Measurements from ENCODE around the gene PRMT1. TPM values are rescaled to one million over a fixed set of nuclear protein-coding genes. Genes with fewer than 3 reads are reported as not detected.

PRMT1 gene
- total and polyA plus RNA-seq, 2 of the 13 experiments (the other 11 are each of a cell fraction or from before 2014, with no cell fraction given), result 324 to 374 TPM

GRCh38 chr19:49672131-49672919, 4.7 kb upstream of the PRMT1 start (continued):
- TF ChIP-seq, protein P1, sequence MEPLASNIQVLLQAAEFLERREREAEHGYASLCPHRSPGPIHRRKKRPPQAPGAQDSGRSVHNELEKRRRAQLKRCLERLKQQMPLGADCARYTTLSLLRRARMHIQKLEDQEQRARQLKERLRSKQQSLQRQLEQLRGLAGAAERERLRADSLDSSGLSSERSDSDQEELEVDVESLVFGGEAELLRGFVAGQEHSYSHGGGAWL (CRISPR knock-in tag; IDR thresholded peaks at IDR 0.05), result no peak
- TF ChIP-seq, protein P2, sequence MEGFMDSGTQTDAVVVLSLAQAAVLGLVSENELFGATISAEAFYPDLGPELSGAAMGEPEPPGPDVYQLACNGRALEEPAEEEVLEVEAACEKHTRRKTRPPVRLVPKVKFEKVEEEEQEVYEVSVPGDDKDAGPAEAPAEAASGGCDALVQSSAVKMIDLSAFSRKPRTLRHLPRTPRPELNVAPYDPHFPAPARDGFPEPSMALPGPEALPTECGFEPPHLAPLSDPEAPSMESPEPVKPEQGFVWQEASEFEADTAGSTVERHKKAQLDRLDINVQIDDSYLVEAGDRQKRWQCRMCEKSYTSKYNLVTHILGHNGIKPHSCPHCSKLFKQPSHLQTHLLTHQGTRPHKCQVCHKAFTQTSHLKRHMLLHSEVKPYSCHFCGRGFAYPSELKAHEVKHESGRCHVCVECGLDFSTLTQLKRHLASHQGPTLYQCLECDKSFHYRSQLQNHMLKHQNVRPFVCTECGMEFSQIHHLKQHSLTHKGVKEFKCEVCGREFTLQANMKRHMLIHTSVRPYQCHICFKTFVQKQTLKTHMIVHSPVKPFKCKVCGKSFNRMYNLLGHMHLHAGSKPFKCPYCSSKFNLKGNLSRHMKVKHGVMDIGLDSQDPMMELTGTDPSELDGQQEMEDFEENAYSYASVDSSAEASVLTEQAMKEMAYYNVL (CRISPR knock-in tag; IDR thresholded peaks at IDR 0.05; ENCODE audit: borderline replicate concordance), result peak; percentile 90
- TF ChIP-seq CHD4 (IDR thresholded peaks at IDR 0.05; ENCODE audit: borderline replicate concordance, low read length) (no peak), POLR2AphosphoS2 (IDR thresholded peaks at IDR 0.05; ENCODE audit: low read depth, low read length) (no peak), THAP8 (CRISPR knock-in tag; IDR thresholded peaks at IDR 0.05; ENCODE audit: borderline replicate concordance) (no peak), CBFB (CRISPR knock-in tag; IDR thresholded peaks at IDR 0.05) (peak; percentile 88), ZFP90 (CRISPR knock-in tag; IDR thresholded peaks at IDR 0.05; ENCODE audit: borderline replicate concordance) (peak; percentile 84; the same call in 1 of the 2 replicates), ZSCAN12 (CRISPR knock-in tag; IDR thresholded peaks at IDR 0.05) (no peak), NFIB (CRISPR knock-in tag; IDR thresholded peaks at IDR 0.05; ENCODE audit: borderline replicate concordance) (no peak), CCDC6 (CRISPR knock-in tag; IDR thresholded peaks at IDR 0.05) (0 out of 2 replicates have a peak, but pooled peaks have one; percentile 34), ZNF17 (CRISPR knock-in tag; IDR thresholded peaks at IDR 0.05) (no peak), NFE2L1 (CRISPR knock-in tag; IDR thresholded peaks at IDR 0.05; ENCODE audit: borderline replicate concordance) (no peak), PRDM4 (CRISPR knock-in tag; IDR thresholded peaks at IDR 0.05; ENCODE audit: borderline replicate concordance) (no peak), ZNF816 (CRISPR knock-in tag; IDR thresholded peaks at IDR 0.05; ENCODE audit: borderline replicate concordance) (no peak), DDIT3 (CRISPR knock-in tag; IDR thresholded peaks at IDR 0.05) (no peak), TAF15 (IDR thresholded peaks at IDR 0.05; ENCODE audit: low read depth, low read length, poor library complexity, severe bottlenecking) (no peak), TBX3 (IDR thresholded peaks at IDR 0.05; ENCODE audit: borderline replicate concordance) (no peak), SOX5 (CRISPR knock-in tag; IDR thresholded peaks at IDR 0.05; ENCODE audit: borderline replicate concordance) (0 out of 2 replicates have a peak, but pooled peaks have one; percentile 54), ZMAT3 (CRISPR knock-in tag; conservative IDR thresholded peaks at IDR 0.05) (0 out of 2 replicates have a peak, but pooled peaks have one; percentile 19)
- TF ChIP-seq, protein P3, sequence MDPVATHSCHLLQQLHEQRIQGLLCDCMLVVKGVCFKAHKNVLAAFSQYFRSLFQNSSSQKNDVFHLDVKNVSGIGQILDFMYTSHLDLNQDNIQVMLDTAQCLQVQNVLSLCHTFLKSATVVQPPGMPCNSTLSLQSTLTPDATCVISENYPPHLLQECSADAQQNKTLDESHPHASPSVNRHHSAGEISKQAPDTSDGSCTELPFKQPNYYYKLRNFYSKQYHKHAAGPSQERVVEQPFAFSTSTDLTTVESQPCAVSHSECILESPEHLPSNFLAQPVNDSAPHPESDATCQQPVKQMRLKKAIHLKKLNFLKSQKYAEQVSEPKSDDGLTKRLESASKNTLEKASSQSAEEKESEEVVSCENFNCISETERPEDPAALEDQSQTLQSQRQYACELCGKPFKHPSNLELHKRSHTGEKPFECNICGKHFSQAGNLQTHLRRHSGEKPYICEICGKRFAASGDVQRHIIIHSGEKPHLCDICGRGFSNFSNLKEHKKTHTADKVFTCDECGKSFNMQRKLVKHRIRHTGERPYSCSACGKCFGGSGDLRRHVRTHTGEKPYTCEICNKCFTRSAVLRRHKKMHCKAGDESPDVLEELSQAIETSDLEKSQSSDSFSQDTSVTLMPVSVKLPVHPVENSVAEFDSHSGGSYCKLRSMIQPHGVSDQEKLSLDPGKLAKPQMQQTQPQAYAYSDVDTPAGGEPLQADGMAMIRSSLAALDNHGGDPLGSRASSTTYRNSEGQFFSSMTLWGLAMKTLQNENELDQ (CRISPR knock-in tag; IDR thresholded peaks at IDR 0.05; ENCODE audit: borderline replicate concordance), result no peak

Measured in HepG2 (cell line).